ENCODE results near the gene DOCK7.
A peak's percentile ranks its signal among the peaks of the same experiment; 100 is the strongest.
"Not testable (repeated sequence)": the region's sequence is repeated elsewhere in the genome, so short reads cannot be mapped to it uniquely, and the experiment has no call there.

The DOCK7 gene

DNA sequence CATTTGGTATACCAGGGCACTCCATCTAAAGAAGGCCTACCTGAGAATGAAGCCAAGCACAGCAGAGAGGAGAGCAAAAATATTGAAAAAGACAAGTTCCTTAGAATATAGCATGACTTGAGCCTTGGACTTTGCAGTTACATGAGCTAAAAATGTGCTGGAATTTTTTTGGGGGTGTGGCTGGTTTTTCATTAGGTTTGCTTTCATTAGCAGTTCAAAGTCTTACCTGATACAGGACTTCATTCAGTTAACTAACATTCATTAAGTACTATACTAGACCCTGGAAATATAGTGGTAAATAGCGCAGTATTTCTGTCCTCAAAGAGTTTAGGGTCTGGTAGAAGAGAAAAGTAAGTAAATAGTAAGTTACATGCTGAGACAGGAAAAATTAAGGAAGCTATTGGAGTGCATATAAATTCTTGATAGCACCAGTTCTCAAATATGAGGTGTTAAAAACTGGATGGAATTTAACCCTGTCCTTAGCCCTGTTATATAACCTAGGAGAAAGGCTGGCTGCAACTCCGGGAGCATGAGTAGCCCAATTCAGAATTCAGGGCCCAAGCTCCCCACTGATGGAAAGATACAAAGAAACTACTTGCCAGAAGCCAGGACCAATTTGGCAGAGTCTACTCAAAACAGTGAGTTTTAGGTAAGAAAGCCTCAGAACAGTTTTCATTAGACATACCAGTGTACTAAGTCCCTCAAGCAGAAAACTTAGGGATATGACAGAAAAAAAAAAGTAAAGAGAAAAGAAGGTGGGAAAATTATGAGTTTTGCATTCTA, 3.1 kb upstream of the DOCK7 start:
- DNase-seq (ENCODE audit: low spot score) = no peak

DNA sequence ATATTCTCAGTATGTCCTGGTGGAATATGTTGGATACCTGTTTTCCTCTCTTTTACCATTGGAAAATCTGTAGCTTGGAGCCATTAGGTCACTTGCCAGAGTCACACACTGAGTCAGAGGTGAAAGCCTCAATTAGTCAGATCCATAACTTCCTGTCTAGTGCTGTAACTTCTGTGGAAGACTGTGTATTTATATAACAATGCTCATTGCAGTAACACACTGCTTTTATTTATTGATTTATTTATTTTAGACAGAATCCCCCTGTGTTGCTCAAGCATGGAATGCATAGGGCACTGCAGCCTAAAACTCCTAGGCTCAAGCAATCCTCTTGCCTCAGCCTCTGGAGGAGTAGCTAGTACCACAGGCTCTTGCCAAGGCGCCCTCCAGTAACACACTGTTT, 1.3 kb upstream of the DOCK7 start:
- DNase-seq (ENCODE audit: low spot score) = no peak

DNA sequence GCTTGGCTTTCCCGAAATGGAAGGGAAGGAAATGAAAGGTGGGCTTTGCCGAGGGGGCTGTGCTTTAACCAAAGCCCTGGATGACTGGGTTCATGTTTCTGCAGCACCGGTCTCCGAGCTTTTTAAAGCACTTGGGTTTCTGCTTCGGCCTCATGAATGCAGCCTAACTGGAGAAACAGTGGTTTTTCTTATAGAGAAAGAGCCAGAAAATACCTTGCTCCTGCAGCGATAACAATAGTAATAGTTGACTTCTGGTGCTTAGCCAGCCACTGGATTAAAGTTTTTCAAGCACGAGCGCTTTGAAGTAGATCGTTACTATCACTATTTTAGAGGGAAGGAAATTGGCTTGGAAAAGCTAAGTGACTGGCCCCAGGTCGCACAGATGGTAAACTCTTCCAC, 500 bp upstream of the DOCK7 start:
- no peak for DNase-seq (ENCODE audit: low spot score)

DNA sequence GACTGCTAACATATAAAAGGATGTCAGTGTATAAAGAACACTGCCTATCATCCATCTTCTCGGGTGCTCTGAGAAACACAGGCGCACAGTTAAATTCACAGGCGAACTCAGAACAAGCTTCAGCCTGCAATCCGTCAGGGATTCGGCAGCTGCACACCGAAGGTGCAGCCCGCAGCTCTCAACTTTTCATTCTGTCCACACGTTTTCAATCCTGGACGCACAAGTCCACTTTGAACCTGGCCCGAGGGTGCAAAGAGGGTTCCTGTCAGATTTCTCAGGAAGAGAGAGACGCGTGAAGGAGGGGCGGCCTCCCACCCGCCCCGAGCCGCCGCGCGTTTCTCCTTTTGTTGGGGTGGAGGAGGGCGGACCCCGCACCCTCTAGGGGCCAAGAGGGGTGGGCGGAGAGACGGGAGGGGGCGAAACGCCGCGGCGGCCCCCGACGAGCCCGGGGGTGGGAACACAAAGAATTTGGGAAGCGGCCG, 724 bp downstream of the DOCK7 start:
- DNase-seq (ENCODE audit: low spot score) = peak; percentile 82

DNA sequence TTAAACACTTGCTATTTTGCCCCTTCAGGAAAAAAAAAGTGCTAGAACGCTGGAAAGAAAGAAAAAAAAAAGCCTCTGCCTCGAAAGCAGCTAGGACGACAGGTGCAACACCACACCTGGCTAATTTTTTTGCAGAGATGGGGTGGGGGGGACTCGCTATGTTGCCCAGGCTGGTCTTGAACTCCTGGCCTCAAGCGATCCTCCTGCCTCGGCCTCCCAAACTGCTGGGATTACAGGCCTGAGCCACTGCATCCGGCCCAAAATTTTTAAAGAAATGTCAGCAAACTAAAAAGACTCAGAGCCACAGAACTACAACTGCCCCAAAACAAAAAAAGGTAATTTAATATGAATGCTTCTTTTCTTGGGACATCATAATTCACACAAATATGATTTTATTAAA, 1.4 kb downstream of the DOCK7 start:
- DNase-seq (ENCODE audit: low spot score) = no peak

DNA sequence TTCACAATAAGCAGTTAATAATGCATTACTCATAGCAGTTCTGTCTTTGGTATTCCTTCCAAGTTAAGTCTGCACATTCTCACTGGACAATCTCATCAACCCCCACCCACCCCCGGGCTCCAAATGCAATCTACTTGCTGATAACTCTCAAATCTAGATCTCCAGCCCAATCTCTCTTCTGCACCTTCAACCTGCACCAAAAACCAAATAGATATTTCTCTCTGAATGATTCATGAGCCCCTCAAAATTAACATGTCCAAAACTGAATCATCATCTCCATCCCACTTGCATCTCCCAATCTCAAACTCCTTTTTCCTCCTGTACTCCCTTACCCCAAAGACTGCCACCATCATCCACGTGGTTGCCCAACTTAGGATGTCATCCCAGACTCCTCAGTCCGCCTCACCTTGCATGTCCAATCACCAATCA, 2.7 kb downstream of the DOCK7 start:
- no peak for DNase-seq (ENCODE audit: low spot score)

DNA sequence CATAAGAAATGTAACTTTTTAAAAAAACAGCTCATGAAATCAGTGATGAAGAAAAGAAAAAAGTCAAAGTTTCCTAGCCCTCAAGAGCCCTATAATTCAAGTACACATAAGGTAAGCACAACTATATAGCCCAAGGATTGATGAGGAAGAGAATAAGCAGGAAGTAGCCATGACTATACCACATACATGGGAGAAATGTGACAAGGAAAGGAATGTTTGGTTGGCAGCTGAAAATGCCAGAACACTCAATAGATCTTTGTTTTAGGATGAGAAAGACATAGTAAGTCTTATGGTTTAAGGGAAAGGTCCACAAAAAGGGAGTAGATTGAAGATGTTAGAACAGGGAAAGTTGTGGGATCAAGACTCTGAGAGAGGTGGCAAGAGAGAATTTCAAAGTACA, 5.7 kb downstream of the DOCK7 start:
- DNase-seq (ENCODE audit: low spot score) = no peak

DNA sequence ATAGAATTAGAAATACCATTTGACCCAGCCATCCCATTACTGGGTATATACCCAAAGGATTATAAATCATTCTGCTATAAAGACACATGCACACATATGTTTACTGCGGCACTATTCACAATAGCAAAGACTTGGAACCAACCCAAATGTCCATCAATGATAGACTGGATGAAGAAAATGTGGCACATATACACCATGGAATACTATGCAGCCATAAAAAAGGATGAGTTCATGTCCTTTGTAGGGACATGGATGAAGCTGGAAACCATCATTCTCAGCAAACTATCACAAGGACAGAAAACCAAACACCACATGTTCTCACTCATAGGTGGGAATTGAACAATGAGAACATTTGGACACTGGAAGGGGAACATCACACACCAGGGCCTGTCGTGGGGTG, 7.2 kb downstream of the DOCK7 start:
- not testable (repeated sequence) for DNase-seq (ENCODE audit: low spot score)

DNA sequence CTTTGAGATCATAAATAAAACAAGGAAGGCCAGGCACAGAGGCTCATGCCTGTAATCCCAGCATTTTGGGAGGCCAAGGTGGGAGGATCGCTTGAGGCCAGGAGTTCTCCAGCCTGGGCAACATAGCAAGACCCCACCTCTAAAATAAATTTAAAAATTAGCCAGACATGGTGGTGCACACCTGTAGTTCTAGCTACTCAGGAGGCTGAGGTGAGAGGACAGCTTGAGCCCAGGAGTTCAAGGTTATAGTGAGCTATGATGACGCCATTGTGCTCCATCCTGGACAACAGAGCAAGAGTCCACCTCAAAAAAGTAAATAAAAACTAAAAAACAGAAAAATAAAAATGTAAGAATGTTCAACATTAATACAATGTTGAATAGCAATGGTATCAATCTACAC, 10.4 kb downstream of the DOCK7 start:
- not testable (repeated sequence) for DNase-seq (ENCODE audit: low spot score)

DNA sequence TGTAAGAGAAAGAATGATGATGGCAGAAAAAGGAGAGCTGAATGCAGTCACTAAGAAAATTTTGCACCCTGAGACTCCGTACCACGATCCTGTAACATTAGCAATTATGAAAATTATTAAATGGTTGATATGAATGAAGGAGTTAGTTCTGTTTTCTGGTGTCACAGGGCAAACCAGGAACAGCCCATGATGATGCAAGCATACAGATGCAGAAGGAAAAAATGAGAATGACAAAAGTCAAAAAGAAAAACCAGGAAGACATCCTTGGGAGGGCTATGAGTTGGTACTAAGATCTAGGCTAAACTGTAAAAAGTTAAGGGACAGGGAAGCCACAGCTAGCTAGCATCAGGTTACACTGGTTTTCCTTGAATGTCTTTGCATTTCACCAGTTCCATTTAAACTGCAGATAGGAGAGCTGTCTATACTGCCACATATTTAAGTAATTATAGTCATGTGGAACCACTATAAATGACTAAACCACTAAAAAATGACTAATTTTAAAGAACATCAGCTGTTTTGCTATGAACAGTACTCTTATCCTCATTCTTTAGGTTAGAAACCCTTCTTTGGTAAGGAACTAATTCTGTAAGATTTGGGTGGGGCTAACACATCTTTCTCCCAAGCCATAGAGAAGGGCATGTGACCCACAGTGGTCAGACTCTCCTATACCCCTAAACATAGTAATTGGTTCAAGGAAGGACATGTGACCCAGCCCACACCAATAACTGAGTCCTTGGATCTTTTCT, 11.4 kb downstream of the DOCK7 start:
- DNase-seq (ENCODE audit: low spot score) = no peak

DNA sequence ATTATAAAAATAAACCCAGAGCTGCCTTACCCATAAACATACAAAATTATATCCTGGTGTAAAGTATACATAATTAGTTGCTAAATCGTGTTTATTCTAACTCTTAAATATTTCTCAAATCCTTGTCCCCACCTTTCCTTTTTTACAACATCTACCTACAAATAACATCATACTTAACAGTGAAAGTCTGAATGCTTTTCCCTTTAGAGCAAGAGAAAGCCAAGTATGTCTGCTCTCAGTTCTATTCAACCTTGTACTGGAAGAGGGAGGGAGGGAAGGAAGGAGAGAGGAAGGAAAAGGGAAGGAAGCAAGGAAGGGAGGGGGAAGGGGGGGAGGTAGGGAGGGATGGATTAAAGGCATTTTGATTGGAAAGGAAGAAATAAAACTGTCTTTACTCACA, 14.6 kb downstream of the DOCK7 start:
- no peak for DNase-seq (ENCODE audit: low spot score)

DNA sequence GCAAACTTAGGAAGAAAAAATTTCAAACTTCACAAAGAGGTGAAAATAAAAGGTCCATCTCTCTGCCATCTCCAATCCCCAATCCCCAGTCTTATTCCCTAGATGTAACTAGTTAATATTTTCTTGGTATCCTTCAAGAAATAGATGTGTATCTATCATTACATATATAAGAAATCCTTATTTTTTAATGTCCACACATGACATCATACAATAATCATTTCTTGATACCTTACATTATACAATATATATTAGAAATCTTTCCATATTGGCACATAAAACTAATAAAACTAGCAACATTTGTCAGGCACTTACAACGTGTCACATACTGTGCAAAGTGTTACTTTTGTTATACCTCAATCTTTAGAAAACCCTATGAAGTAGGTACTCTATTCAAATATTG, 16.2 kb downstream of the DOCK7 start:
- no peak for DNase-seq (ENCODE audit: low spot score)

DNA sequence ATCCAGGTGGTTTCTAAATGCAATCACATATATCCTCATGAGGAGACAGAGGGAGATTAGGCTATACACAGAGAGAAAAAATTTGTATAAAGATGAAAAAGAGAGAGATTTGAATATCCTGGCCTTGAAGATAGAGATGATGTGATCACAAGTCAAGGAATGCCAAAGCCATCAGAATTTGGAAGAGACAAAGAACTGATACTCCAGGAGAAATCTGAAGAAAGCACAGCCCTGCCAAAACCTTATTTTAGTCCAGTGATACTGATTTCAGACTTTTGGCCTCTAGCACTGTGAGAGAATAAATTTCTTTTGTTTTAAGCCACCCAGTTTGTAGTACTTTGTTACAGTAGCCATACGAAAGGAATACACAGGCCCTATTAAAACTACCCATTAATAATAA, 33.4 kb downstream of the DOCK7 start:
- DNase-seq (ENCODE audit: low spot score) = no peak

DNA sequence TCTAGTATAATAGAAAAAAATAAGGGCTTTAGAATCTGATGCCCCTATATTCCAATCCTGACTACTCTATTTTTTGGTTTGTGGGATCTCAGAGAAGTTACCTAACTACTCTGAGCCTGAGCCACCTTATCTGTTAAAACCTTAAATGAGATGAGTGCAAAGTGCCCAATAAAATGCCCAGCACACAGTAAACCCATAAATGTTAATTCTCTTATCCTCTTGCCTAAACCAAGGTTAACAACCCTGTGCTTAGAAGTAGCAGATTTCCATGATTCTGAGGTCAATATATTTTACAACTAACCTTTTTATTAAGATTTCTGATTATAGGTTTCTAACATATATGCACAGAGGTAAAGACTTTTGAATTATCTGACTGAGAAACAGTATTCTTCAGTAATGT, 35.8 kb downstream of the DOCK7 start:
- DNase-seq (ENCODE audit: low spot score) = no peak

DNA sequence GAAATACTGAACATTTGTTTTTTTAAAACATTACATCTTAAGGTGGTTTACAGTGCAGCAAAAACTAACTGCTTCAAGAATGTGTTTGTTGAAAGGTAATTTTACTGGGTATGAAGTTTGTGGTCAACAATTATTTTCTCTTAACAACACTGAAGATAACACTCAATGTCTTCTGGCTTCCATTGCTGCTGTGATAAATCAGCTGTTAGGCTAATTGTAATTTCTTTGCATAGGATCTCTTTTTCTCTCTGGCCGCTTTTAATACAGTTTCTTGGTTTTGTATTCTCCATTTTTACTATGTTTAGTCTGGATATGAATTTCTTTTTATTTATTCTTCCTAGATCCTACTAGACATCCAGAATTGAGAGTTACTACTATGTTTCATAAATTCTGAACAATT, 44.9 kb downstream of the DOCK7 start:
- DNase-seq (ENCODE audit: low spot score) = no peak

DNA sequence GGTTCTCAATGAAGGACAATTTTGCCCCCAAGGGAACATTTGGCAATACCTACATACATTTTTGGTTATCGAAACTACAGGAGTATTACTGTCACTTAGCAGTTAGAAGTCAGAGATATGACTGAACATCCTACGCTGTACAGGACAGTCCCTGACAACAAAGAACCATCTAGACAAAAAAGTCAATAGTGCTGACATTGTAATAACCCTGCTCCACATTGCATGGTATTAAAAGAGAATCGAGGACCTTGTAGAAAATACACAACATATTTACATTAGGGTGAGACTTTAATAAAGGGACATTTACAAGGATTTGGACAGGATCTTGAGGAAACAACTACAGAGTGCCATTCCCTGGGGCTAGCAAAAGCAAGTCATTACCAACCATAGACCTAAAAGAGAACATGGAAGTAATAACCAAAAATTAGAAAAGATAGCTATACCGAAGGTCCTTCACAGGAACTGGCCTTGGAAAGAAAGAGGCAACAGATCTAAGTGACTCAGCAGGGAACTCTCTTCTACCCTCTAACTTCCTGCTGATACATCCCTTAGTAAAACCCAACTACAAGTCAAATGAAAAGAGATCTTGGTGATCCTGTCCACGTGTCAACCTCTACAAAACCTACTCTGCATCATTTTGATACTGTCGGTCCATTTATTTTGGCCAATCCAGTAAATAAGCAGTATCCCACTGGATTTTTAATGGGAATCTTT, 50.6 kb downstream of the DOCK7 start:
- no peak for DNase-seq (ENCODE audit: low spot score)

DNA sequence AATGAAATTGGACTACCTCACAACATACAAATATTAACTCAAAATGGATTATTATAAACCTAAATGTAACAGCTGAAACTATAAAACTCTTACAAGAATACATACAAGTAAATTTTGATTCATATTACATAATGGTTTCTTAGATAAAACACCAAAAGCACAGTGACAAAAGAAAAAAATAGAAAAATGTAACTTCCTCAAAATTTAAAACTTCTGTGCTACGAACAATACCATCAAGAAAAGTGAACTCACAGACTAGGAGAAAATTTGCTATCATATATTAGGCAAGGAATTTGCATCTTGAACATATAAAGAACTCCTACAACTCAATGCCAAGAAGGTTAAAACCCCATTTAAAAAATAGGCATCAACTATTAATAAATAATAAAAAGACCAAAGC, 59.7 kb downstream of the DOCK7 start:
- DNase-seq (ENCODE audit: low spot score) = no peak

DNA sequence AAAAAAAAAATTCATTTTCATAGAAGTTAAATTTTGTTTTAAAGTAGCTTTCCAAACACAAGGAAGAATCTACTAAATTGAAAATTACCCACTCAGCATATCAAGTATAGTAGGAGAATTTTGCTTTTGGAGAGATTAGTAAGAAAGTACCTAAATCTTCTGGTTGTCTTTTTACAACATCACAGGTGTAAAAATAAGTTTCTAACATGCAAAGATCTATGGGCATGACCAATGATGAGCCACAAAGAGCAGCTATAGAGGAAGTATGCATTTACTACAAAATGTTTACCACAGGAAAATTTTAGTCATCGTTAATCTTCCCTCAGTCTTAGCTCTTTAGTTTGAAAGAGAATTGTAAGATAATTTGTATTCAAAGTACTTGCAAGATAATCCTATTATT, 62.8 kb downstream of the DOCK7 start:
- DNase-seq (ENCODE audit: low spot score) = no peak

DNA sequence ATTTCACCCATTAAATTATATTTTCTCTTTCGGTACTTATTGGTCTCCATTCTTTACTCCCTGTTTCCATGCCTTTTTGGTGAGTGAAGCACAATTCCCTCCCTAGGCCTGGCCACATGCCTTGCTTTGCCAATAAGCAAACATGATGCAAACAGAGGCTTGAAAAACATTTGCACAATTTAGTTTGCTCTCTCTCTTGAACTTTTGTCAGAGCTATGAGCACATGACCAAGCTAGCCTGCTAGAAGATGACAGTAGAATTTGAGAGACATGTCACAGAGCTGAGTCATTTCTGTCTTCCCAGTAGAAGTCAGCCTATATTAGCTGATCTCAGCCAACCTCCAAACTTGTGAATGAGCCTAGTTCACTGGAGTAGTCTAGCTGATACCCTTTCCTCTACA, 66.3 kb downstream of the DOCK7 start:
- no peak for DNase-seq (ENCODE audit: low spot score)

DNA sequence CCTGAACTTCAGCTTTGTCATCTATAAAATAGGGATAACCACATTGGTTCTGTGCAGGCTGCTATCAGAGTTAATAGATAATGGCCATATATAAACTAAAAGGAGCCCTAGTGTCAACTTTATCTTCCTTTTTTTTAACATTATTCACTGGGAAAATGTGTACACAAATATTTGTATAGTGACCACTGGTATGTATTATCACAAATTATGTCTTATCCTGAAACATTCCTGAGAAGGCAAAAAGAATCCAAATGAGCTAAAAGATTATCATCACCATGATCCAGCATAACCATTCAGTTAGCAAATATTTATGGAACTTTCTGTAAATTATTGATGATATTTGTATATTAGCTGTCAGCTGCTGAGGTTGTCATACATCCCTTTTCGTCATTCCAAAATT, 74.3 kb downstream of the DOCK7 start:
- DNase-seq (ENCODE audit: low spot score) = no peak

DNA sequence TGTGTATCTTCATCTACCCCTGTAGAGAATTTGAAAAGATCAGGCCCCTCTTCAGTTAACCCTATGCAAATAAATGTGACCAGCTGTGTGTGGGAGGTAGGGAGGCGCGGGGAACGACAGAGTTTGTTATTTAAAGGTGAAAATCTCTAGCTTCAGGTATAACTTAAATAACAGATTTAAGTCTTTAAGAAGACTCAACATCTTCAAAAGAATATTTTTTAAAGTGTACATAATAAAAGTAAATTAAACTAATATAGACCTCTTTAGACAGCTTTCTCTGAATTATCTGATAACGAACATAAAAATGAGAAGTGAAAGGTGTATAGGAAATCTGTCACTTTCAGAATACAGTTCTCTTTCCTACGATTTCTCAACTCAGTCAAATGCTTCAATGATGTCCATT, 74.9 kb downstream of the DOCK7 start:
- DNase-seq (ENCODE audit: low spot score) = no peak

DNA sequence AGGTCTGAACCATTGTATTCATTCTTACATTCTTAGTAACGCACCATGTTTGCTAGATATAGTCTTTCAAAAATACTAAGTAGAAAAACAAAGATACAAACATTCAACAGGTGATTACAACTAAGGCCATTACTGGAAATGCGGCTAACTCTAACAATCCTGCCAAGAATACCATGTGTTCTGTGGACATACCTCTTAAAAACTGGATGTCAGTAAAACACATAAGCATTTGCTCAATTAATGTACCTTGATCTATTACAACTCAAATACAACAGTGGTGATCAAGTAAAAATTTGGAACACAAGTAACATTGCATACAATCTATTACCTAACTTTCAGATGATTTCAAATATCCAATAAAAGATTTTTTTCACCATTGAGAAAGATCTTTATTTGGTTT, 75.4 kb downstream of the DOCK7 start:
- no peak for DNase-seq (ENCODE audit: low spot score)

DNA sequence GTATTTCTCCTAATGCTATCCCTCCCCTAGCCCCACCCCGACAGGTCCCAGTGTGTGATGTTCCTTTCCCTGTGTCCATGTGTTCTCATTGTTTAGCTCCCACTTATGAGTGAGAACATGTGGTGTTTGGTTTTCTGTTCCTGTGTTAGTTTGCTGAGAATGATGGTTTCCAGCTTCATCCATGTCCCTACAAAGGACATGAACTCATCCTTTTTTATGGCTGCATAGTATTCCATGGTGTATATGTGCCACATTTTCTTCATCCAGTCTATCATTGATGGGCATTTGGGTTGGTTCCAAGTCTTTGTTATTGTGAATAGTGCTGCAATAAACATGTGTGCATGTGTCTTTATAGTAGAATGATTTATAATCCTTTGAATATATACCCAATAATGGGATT, 77.6 kb downstream of the DOCK7 start:
- not testable (repeated sequence) for DNase-seq (ENCODE audit: low spot score)

Data from left forelimb (tissue), 1 donor.